Renal cortical epithelial cell (primary cell): ENCODE results near the gene BIRC7. TPM values are rescaled to one million over a fixed set of nuclear protein-coding genes. Genes with fewer than 3 reads are reported as not detected.

Source experiments
- DNase-seq: peaks from one replicate; pipeline ENCODE4 v3.0.0-alpha.2; 2011; ENCODE audit warnings: low read depth
- total RNA-seq: library from RNA; depleted of rRNA; stranded (reverse); fragments of >200 nt; gene quantifications from 2 replicates; pipeline ENCODE4 v1.2.3, GENCODE V29; 2014

The BIRC7 gene
- total RNA-seq, 1 donor from 2014 or later = 0.15 TPM

GRCh38 chr20:63281742-63282665, 46.3 kb downstream of the BIRC7 start:
- DNase-seq = no peak

GRCh38 chr20:63282946-63283345, 47.2 kb downstream of the BIRC7 start:
- DNase-seq = no peak

GRCh38 chr20:63283397-63284082, 47.8 kb downstream of the BIRC7 start:
- DNase-seq = no peak

GRCh38 chr20:63284083-63284440, 48.4 kb downstream of the BIRC7 start:
- no peak for DNase-seq

GRCh38 chr20:63284544-63284949, 48.8 kb downstream of the BIRC7 start:
- DNase-seq = no peak

GRCh38 chr20:63284981-63285524, 49.3 kb downstream of the BIRC7 start:
- DNase-seq = no peak

- DNase-seq = no peak
These were observed 50.2 kb downstream of the BIRC7 start for GRCh38 chr20:63285636-63286615.

GRCh38 chr20:63286781-63287696, 51.3 kb downstream of the BIRC7 start:
- no peak for DNase-seq

GRCh38 chr20:63287697-63288580, 52.2 kb downstream of the BIRC7 start:
- DNase-seq = no peak

- DNase-seq = no peak
These were observed 53.0 kb downstream of the BIRC7 start for GRCh38 chr20:63288581-63289251.

GRCh38 chr20:63289311-63290135, 53.8 kb downstream of the BIRC7 start:
- DNase-seq = no peak

Other genes with a start within 250 kb of the BIRC7 start
- not detected in 2 replicates for gene BHLHE23, start 228.9 kb upstream of the BIRC7 start, total RNA-seq
- 18.8 and 32.8 TPM in 2 replicates for gene YTHDF1, start 19.8 kb upstream of the BIRC7 start, total RNA-seq
- 7.5 TPM in 2 replicates for gene NKAIN4, start 18.6 kb downstream of the BIRC7 start, total RNA-seq
- 73.5 and 74.1 TPM in 2 replicates for gene ARFGAP1, start 36.9 kb downstream of the BIRC7 start, total RNA-seq
- gene COL20A1, start 57.3 kb downstream of the BIRC7 start, total RNA-seq = not detected in 2 replicates
- gene CHRNA4, start 125.4 kb downstream of the BIRC7 start, total RNA-seq = not detected in 2 replicates
- not detected in 2 replicates for gene KCNQ2, start 236.8 kb downstream of the BIRC7 start, total RNA-seq